ENCODE measurements around the gene PPM1A.

Gene PPM1A

GRCh38 chr14:60248697-60249318 is at the start of gene PPM1A:
Gene PPM1A, plus strand, starts transcription at chr14:60249221. Its CDS starts 33,483 bp downstream, at chr14:60282704.
- no peak for TF ChIP-seq Cebpa-rat (IDR thresholded peaks at IDR 0.05)
- Histone ChIP-seq H3K36me3 (peaks cover 0 to 3% (median 0%) of the 10 kb centered on the region in 11 experiments; a peak in 1 of 22 replicates), H3K27ac (peak within 1 kb of the TSS; percentile 97 to 100 (median 99)), H3K27me3 (no peaks in the 10 kb centered on the region), H4K20me1 (peaks cover 10 to 40% (median 28%) of the 10 kb centered on the region in 11 experiments; a peak in 17 of 22 replicates), H3K4me3 (peak within 1 kb of the TSS; percentile 84 to 93 (median 90)), H3K4me1 (peaks cover 20 to 46% (median 38%) of the 10 kb centered on the region in 10 experiments), H3K9ac (peak within 1 kb of the TSS; percentile 95 to 100 (median 99)), H3K4me2 (peak within 1 kb of the TSS; percentile 97 to 100 (median 99)), H3K9me3 (replicated peaks in 1 of 11) (peaks cover 0 to 2% (median 0%) of the 10 kb centered on the region in 11 experiments; a peak in 3 of 22 replicates)

- no peak for TF ChIP-seq Cebpa-rat (IDR thresholded peaks at IDR 0.05)
- Histone ChIP-seq H3K9me3 (replicated peaks in 1 of 11) (peaks cover 10 to 26% (median 18%) of the 10 kb centered on the region in 11 experiments; a peak in 19 of 22 replicates), H4K20me1 (no peaks in the 10 kb centered on the region), H3K9ac (no peak overlapping the region), H3K4me1 (peaks cover 0 to 18% (median 0%) of the 10 kb centered on the region in 10 experiments; a peak in 8 of 20 replicates), H3K27ac (no peak overlapping the region), H3K4me2 (no peak overlapping the region), H3K4me3 (no peak overlapping the region), H3K27me3 (no peaks in the 10 kb centered on the region), H3K36me3 (no peaks in the 10 kb centered on the region)
These were observed 49.7 kb upstream of the PPM1A start for GRCh38 chr14:60199321-60199720.

- H3K27me3 ChIP-seq, result no peaks in the 10 kb centered on the region
- no peak overlapping the region for H3K27ac ChIP-seq
- H3K9me3 ChIP-seq (replicated peaks in 1 of 11), result peaks cover 3 to 20% (median 7%) of the 10 kb centered on the region in 11 experiments; a peak in 15 of 22 replicates
- no peak for TF ChIP-seq Cebpa-rat (IDR thresholded peaks at IDR 0.05)
- no peak overlapping the region for H3K4me3 ChIP-seq
- no peaks in the 10 kb centered on the region for H4K20me1 ChIP-seq
- no peaks in the 10 kb centered on the region for H3K36me3 ChIP-seq
- H3K9ac ChIP-seq, result no peak overlapping the region
- no peak overlapping the region for H3K4me2 ChIP-seq
- H3K4me1 ChIP-seq, result peaks cover 0 to 8% (median 0%) of the 10 kb centered on the region in 10 experiments; a peak in 2 of 20 replicates
These were observed 44.7 kb upstream of the PPM1A start for GRCh38 chr14:60204104-60204842.

- peaks cover 0 to 12% (median 0%) of the 10 kb centered on the region in 11 experiments; a peak in 4 of 22 replicates for H3K9me3 ChIP-seq (replicated peaks in 1 of 11)
- H3K27me3 ChIP-seq, result no peaks in the 10 kb centered on the region
- TF ChIP-seq Cebpa-rat (IDR thresholded peaks at IDR 0.05), result no peak
- H3K4me2 ChIP-seq, result no peak overlapping the region
- H3K36me3 ChIP-seq, result no peaks in the 10 kb centered on the region
- no peak overlapping the region for H3K9ac ChIP-seq
- peaks cover 0 to 8% (median 0%) of the 10 kb centered on the region in 10 experiments; a peak in 2 of 20 replicates for H3K4me1 ChIP-seq
- no peak overlapping the region for H3K4me3 ChIP-seq
- no peaks in the 10 kb centered on the region for H4K20me1 ChIP-seq
- no peak overlapping the region for H3K27ac ChIP-seq
These were observed 43.9 kb upstream of the PPM1A start for GRCh38 chr14:60204843-60205774.

GRCh38 chr14:60206249-60206670 is 42.8 kb upstream of the PPM1A start:
- Histone ChIP-seq H3K9me3 (replicated peaks in 1 of 11) (peaks cover 0 to 3% (median 0%) of the 10 kb centered on the region in 11 experiments; a peak in 1 of 22 replicates), H3K4me2 (no peak overlapping the region), H3K4me1 (peaks cover 0 to 8% (median 0%) of the 10 kb centered on the region in 10 experiments; a peak in 2 of 20 replicates), H3K27ac (no peak overlapping the region), H3K9ac (no peak overlapping the region), H4K20me1 (no peaks in the 10 kb centered on the region), H3K4me3 (no peak overlapping the region), H3K36me3 (no peaks in the 10 kb centered on the region), H3K27me3 (no peaks in the 10 kb centered on the region)
- no peak for TF ChIP-seq Cebpa-rat (IDR thresholded peaks at IDR 0.05)

GRCh38 chr14:60206837-60207533 is 42.0 kb upstream of the PPM1A start:
- H3K27me3 ChIP-seq, result no peaks in the 10 kb centered on the region
- no peaks in the 10 kb centered on the region for H4K20me1 ChIP-seq
- peaks cover 0 to 8% (median 0%) of the 10 kb centered on the region in 10 experiments; a peak in 2 of 20 replicates for H3K4me1 ChIP-seq
- H3K36me3 ChIP-seq, result no peaks in the 10 kb centered on the region
- no peak for TF ChIP-seq Cebpa-rat (IDR thresholded peaks at IDR 0.05)
- H3K4me2 ChIP-seq, result no peak overlapping the region
- H3K9ac ChIP-seq, result no peak overlapping the region
- H3K4me3 ChIP-seq, result no peak overlapping the region
- no peaks in the 10 kb centered on the region for H3K9me3 ChIP-seq (replicated peaks in 1 of 11)
- H3K27ac ChIP-seq, result no peak overlapping the region

GRCh38 chr14:60210703-60211102 is 38.3 kb upstream of the PPM1A start:
- H4K20me1 ChIP-seq, result no peaks in the 10 kb centered on the region
- H3K4me3 ChIP-seq, result no peak overlapping the region
- no peaks in the 10 kb centered on the region for H3K36me3 ChIP-seq
- H3K27ac ChIP-seq, result no peak overlapping the region
- H3K4me2 ChIP-seq, result no peak overlapping the region
- no peaks in the 10 kb centered on the region for H3K4me1 ChIP-seq
- no peaks in the 10 kb centered on the region for H3K27me3 ChIP-seq
- TF ChIP-seq Cebpa-rat (IDR thresholded peaks at IDR 0.05), result no peak
- no peaks in the 10 kb centered on the region for H3K9me3 ChIP-seq (replicated peaks in 1 of 11)
- H3K9ac ChIP-seq, result no peak overlapping the region

GRCh38 chr14:60211153-60211552 is 37.9 kb upstream of the PPM1A start:
- no peaks in the 10 kb centered on the region for H3K9me3 ChIP-seq (replicated peaks in 1 of 11)
- H3K4me2 ChIP-seq, result no peak overlapping the region
- H3K4me1 ChIP-seq, result no peaks in the 10 kb centered on the region
- no peak overlapping the region for H3K9ac ChIP-seq
- no peak for TF ChIP-seq Cebpa-rat (IDR thresholded peaks at IDR 0.05)
- no peak overlapping the region for H3K27ac ChIP-seq
- no peaks in the 10 kb centered on the region for H4K20me1 ChIP-seq
- H3K4me3 ChIP-seq, result no peak overlapping the region
- no peaks in the 10 kb centered on the region for H3K36me3 ChIP-seq
- no peaks in the 10 kb centered on the region for H3K27me3 ChIP-seq
